ENCODE data around the gene UCP3.

Gene UCP3

GRCh38 chr11:74021998-74022397, 13.1 kb upstream of the UCP3 start:
- TF ChIP-seq ZNF70 (CRISPR knock-in tag; IDR thresholded peaks at IDR 0.05) (no peak), ISL1 (CRISPR knock-in tag; IDR thresholded peaks at IDR 0.05) (no peak), BACH2 (CRISPR knock-in tag; IDR thresholded peaks at IDR 0.05; ENCODE audit: borderline replicate concordance) (no peak), ARNTL (CRISPR knock-in tag; IDR thresholded peaks at IDR 0.05; ENCODE audit: borderline replicate concordance, low read depth) (no peak), TOX (CRISPR knock-in tag; IDR thresholded peaks at IDR 0.05; ENCODE audit: borderline replicate concordance) (no peak), ZC3H10 (CRISPR knock-in tag; IDR thresholded peaks at IDR 0.05) (no peak), TCF4 (CRISPR knock-in tag; IDR thresholded peaks at IDR 0.05; ENCODE audit: borderline replicate concordance) (no peak), ZNF565 (CRISPR knock-in tag; conservative IDR thresholded peaks at IDR 0.05; ENCODE audit: low read depth) (no peak), ESRRG (CRISPR knock-in tag; IDR thresholded peaks at IDR 0.05) (no peak), ZFP3 (CRISPR knock-in tag; IDR thresholded peaks at IDR 0.05) (no peak), CSRNP3 (CRISPR knock-in tag; IDR thresholded peaks at IDR 0.05) (no peak), CSDC2 (CRISPR knock-in tag; IDR thresholded peaks at IDR 0.05) (no peak), SNAI2 (CRISPR knock-in tag; IDR thresholded peaks at IDR 0.05) (no peak), PATZ1 (CRISPR knock-in tag; IDR thresholded peaks at IDR 0.05; ENCODE audit: borderline replicate concordance) (no peak), PPARA (CRISPR knock-in tag; IDR thresholded peaks at IDR 0.05; ENCODE audit: borderline replicate concordance) (no peak), RARB (CRISPR knock-in tag; IDR thresholded peaks at IDR 0.05) (no peak)
- TF ChIP-seq, protein P1, sequence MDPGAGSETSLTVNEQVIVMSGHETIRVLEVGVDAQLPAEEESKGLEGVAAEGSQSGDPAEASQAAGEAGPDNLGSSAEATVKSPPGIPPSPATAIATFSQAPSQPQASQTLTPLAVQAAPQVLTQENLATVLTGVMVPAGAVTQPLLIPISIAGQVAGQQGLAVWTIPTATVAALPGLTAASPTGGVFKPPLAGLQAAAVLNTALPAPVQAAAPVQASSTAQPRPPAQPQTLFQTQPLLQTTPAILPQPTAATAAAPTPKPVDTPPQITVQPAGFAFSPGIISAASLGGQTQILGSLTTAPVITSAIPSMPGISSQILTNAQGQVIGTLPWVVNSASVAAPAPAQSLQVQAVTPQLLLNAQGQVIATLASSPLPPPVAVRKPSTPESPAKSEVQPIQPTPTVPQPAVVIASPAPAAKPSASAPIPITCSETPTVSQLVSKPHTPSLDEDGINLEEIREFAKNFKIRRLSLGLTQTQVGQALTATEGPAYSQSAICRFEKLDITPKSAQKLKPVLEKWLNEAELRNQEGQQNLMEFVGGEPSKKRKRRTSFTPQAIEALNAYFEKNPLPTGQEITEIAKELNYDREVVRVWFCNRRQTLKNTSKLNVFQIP (CRISPR knock-in tag; IDR thresholded peaks at IDR 0.05; ENCODE audit: borderline replicate concordance, low read depth), result no peak
- TF ChIP-seq, protein P2, sequence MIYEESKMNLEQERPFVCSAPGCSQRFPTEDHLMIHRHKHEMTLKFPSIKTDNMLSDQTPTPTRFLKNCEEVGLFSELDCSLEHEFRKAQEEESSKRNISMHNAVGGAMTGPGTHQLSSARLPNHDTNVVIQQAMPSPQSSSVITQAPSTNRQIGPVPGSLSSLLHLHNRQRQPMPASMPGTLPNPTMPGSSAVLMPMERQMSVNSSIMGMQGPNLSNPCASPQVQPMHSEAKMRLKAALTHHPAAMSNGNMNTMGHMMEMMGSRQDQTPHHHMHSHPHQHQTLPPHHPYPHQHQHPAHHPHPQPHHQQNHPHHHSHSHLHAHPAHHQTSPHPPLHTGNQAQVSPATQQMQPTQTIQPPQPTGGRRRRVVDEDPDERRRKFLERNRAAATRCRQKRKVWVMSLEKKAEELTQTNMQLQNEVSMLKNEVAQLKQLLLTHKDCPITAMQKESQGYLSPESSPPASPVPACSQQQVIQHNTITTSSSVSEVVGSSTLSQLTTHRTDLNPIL (CRISPR knock-in tag; IDR thresholded peaks at IDR 0.05; ENCODE audit: low read depth), result no peak
- ATAC-seq, result no peak

DNA sequence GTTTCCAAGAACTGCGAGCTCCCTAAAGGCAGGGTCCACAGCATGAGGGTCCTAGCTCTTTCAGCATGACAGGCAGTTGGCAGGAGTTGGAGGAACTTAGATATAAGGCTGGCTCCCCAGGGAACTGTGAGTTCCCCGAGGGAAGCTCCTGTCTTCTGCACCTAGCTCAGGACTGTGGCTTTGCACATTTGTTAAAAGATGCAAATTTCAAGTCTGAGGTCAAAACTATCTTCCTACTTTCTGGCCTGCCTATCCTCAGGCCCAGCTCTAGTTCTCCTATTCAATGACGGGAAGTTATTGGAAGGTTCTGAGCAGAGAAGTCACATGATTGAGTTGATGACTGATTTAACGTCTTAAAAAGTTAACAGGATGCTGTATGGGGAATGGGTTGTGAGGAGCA, 11.7 kb upstream of the UCP3 start:
- no peak for ATAC-seq

More for the DNA sequence above, 11.7 kb upstream of the UCP3 start:
- TF ChIP-seq PATZ1 (CRISPR knock-in tag; IDR thresholded peaks at IDR 0.05; ENCODE audit: borderline replicate concordance) (no peak), ZC3H10 (CRISPR knock-in tag; IDR thresholded peaks at IDR 0.05) (no peak), RARB (CRISPR knock-in tag; IDR thresholded peaks at IDR 0.05) (no peak), ISL1 (CRISPR knock-in tag; IDR thresholded peaks at IDR 0.05) (no peak), SNAI2 (CRISPR knock-in tag; IDR thresholded peaks at IDR 0.05) (no peak), ESRRG (CRISPR knock-in tag; IDR thresholded peaks at IDR 0.05) (no peak), TOX (CRISPR knock-in tag; IDR thresholded peaks at IDR 0.05; ENCODE audit: borderline replicate concordance) (no peak), ZFP3 (CRISPR knock-in tag; IDR thresholded peaks at IDR 0.05) (no peak)
- TF ChIP-seq, protein P2 (CRISPR knock-in tag; IDR thresholded peaks at IDR 0.05; ENCODE audit: low read depth), result no peak

Measured in SK-N-SH treated with all-trans-retinoic acid at 6 μM for 48 hours (cell line).